ENCODE measurements around the gene PPIC. TPM values are rescaled to one million over a fixed set of nuclear protein-coding genes. Genes with fewer than 3 reads are reported as not detected.

Gene PPIC
- total RNA-seq, 1 experiment from 2014 or later: 10.8 TPM

DNA sequence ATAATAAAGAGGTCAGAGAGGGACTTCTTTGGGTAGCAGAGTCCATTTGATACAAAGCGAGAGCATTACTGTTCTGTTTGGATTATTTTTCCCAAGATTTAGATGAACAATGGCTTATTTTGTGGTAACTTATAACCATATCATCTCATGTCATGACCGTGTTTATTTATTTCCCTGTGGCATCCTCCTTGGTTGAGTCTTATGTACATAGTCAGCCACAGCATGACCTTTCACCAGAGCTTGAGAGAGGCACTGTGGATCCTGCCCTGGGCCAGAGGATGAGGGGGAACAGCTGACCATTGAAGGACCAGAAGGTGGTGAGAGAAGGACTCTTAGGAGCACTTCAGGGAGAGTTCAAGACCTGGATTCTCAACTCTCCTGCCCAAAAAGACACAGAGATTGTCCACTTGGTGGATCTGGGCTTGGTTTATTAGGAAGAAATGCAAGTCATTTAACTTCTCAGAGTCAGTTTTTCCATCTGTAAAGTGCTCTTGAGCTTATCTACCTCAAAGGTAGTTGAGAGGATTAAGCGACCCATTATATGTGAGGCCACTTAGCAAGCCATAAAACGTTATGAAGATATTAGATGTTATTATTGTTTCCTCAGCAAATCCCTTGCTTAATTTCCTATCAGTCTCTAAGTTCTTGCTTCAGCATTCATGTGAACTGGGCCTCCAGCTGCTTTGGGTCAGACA lies 51.4 kb downstream of the PPIC start:
- Histone ChIP-seq H3K23ac (ENCODE audit: insufficient read length, low read depth, low read length) (no peak overlapping the region), H2AFZ (ENCODE audit: low read length) (no peak overlapping the region), H3K23me2 (ENCODE audit: insufficient read length, low read depth, low read length, poor library complexity, severe bottlenecking) (no peaks in the 10 kb centered on the region), H2AK5ac (ENCODE audit: insufficient read length, low read length) (no peak overlapping the region), H2BK15ac (ENCODE audit: low read depth, low read length) (no peak overlapping the region), H4K20me1 (ENCODE audit: control insufficient read depth, insufficient read depth, insufficient read length) (no peaks in the 10 kb centered on the region), H2BK120ac (ENCODE audit: low read depth, low read length, poor library complexity, severe bottlenecking) (no peak overlapping the region), H3K79me2 (ENCODE audit: insufficient read depth, low read length) (no peaks in the 10 kb centered on the region), H2BK12ac (ENCODE audit: insufficient read length, low read depth, low read length) (no peak overlapping the region), H3K9ac (ENCODE audit: extremely low read depth, insufficient read length, low read length) (no peak overlapping the region), H3K18ac (ENCODE audit: insufficient read length, low read depth, low read length) (no peak overlapping the region), H3K9me3 (ENCODE audit: control insufficient read depth, low read depth, low read length) (no peaks in the 10 kb centered on the region), H3K4me2 (ENCODE audit: insufficient read depth, insufficient read length, low read length) (no peak overlapping the region), H2BK5ac (ENCODE audit: insufficient read length, low read length) (no peak overlapping the region), H4K5ac (ENCODE audit: insufficient read length, low read depth, low read length) (no peak overlapping the region), H3K27ac (ENCODE audit: insufficient read length, low read depth, low read length) (no peak overlapping the region), H3T11ph (ENCODE audit: low read length) (no peak overlapping the region), H3K14ac (ENCODE audit: insufficient read depth, low read length) (no peak overlapping the region), H3K56ac (ENCODE audit: insufficient read length, low read depth, low read length) (no peak overlapping the region), H3K4me1 (ENCODE audit: insufficient read depth, low read length) (no peaks in the 10 kb centered on the region; the same call in 1 of the 2 replicates), H4K91ac (ENCODE audit: insufficient read length, low read depth, low read length) (no peak overlapping the region), H3K4ac (ENCODE audit: low read depth, low read length) (no peak overlapping the region), H4K8ac (replicated peaks; ENCODE audit: insufficient read length, low read depth, low read length) (no peak overlapping the region), H3K27me3 (ENCODE audit: insufficient read depth, low read length) (no peaks in the 10 kb centered on the region), H3K79me1 (ENCODE audit: insufficient read depth, low read depth, low read length, poor library complexity, severe bottlenecking) (no peaks in the 10 kb centered on the region), H2BK20ac (ENCODE audit: low read depth, low read length, poor library complexity, severe bottlenecking) (no peak overlapping the region)
- no peak for DNase-seq
- no peaks in the 10 kb centered on the region for H3K36me3 Mint-ChIP-seq (ENCODE audit: insufficient read depth in 1 of 3, low read depth in 3 of 3)
- no peak overlapping the region for H3K4me3 Mint-ChIP-seq
- H3K9me3 Mint-ChIP-seq: no peaks in the 10 kb centered on the region
- H3K27me3 Mint-ChIP-seq (ENCODE audit: low read depth): no peaks in the 10 kb centered on the region
- TF ChIP-seq, protein P1, sequence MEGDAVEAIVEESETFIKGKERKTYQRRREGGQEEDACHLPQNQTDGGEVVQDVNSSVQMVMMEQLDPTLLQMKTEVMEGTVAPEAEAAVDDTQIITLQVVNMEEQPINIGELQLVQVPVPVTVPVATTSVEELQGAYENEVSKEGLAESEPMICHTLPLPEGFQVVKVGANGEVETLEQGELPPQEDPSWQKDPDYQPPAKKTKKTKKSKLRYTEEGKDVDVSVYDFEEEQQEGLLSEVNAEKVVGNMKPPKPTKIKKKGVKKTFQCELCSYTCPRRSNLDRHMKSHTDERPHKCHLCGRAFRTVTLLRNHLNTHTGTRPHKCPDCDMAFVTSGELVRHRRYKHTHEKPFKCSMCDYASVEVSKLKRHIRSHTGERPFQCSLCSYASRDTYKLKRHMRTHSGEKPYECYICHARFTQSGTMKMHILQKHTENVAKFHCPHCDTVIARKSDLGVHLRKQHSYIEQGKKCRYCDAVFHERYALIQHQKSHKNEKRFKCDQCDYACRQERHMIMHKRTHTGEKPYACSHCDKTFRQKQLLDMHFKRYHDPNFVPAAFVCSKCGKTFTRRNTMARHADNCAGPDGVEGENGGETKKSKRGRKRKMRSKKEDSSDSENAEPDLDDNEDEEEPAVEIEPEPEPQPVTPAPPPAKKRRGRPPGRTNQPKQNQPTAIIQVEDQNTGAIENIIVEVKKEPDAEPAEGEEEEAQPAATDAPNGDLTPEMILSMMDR (conservative IDR thresholded peaks at IDR 0.05): no peak
- WGBS (ENCODE audit: extremely low coverage, insufficient read length, low lambda C conversion rate): no CpG with 5 or more reads among the region's 4 CpGs
- H3K27ac Mint-ChIP-seq: no peak overlapping the region
- 0 out of 4 replicates have a peak, but pooled peaks cover 0 to 2% of the 10 kb centered on the region in 2 experiments for H3K4me1 Mint-ChIP-seq
